Measurements from ENCODE around the gene ANKRD39. TPM values are rescaled to one million over a fixed set of nuclear protein-coding genes. Genes with fewer than 3 reads are reported as not detected.
A peak's percentile ranks its signal among the peaks of the same experiment; 100 is the strongest.

Gene ANKRD39
- total and polyA plus RNA-seq, 9 of the 15 experiments (the other 6 are each of a cell fraction or from before 2014, with no cell fraction given): 8.2 to 33.1 (median 23.8) TPM

GRCh38 chr2:96895032-96895745 is 37.4 kb upstream of the ANKRD39 start (continued):
- TF ChIP-seq FOXM1 (IDR thresholded peaks at IDR 0.05; ENCODE audit: low read depth) (peak; percentile 83), FOXM1 (CRISPR knock-in tag; IDR thresholded peaks at IDR 0.05; ENCODE audit: low read depth) (no peak), MYNN (IDR thresholded peaks at IDR 0.05) (peak; percentile 32), MYNN (CRISPR knock-in tag; IDR thresholded peaks at IDR 0.05) (no peak), ZNF134 (CRISPR knock-in tag; conservative IDR thresholded peaks at IDR 0.05) (0 out of 2 replicates have a peak, but pooled peaks have one; percentile 31), SMARCA4 (IDR thresholded peaks at IDR 0.05) (peak; percentile 96), PHTF2 (CRISPR knock-in tag; IDR thresholded peaks at IDR 0.05) (no peak), KDM1A (IDR thresholded peaks at IDR 0.05) (peak in 1 of 2 experiments; percentile 89; a peak in 3 of 4 replicates), PHB2 (IDR thresholded peaks at IDR 0.05; ENCODE audit: low read depth) (peak; percentile 57; the same call in 1 of the 2 replicates), SMAD4 (CRISPR knock-in tag; conservative IDR thresholded peaks at IDR 0.05) (peak; percentile 91), CTBP1 (IDR thresholded peaks at IDR 0.05; ENCODE audit: borderline replicate concordance) (peak; percentile 43; the same call in 1 of the 2 replicates), ZBTB17 (CRISPR knock-in tag; IDR thresholded peaks at IDR 0.05) (peak; percentile 61; the same call in 1 of the 2 replicates), CREB3 (tag; conservative IDR thresholded peaks at IDR 0.05; ENCODE audit: low read depth) (peak; percentile 58), HEY1 (CRISPR knock-in tag; IDR thresholded peaks at IDR 0.05; ENCODE audit: borderline replicate concordance) (no peak), ATF4 (CRISPR knock-in tag; IDR thresholded peaks at IDR 0.05) (peak; percentile 21), POLR2G (IDR thresholded peaks at IDR 0.05; ENCODE audit: low read depth, low read length) (0 out of 2 replicates have a peak, but pooled peaks have one; percentile 25), XRCC4 (IDR thresholded peaks at IDR 0.05; ENCODE audit: extremely low read depth, insufficient read depth, insufficient read length) (no peak), SRSF9 (IDR thresholded peaks at IDR 0.05; ENCODE audit: borderline replicate concordance, low read depth, low read length) (no peak), E2F8 (IDR thresholded peaks at IDR 0.05; ENCODE audit: low read depth, partially characterized antibody) (peak; percentile 62), ZMIZ1 (IDR thresholded peaks at IDR 0.05; ENCODE audit: low read depth in 2 of 2, low read length in 2 of 2) (peak in 1 of 2 experiments; percentile 69; a peak in 1 of 4 replicates), KHSRP (IDR thresholded peaks at IDR 0.05) (peak; percentile 50; the same call in 1 of the 2 replicates)

Data from K562 (cell line).